Measurements from ENCODE around the gene GULP1.
"Not testable (repeated sequence)": the region's sequence is repeated elsewhere in the genome, so short reads cannot be mapped to it uniquely, and the experiment has no call there.

Gene GULP1

DNA sequence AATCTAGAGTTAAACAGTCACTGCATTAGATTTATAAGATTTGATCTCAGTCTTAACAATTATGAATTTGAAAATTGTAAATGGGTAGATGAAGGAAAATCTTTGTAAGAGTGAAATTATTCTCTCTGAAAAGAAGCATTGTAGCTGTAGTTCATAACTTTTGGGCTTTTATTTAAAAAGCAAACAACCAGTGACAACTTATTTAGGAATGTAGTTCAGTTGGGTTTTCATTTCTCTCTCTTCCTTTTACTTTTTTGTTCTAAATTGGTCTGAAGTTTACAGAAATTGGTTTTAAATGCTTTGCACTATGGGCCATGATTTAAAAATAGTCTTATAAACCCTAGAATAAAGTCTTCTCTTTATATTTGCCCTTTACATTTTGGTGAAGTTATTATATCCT, 296.6 kb downstream of the GULP1 start:
- in situ Hi-C loops (cut with MboI; ENCODE audit: low sequenced_read_pairs), result no loop called here

DNA sequence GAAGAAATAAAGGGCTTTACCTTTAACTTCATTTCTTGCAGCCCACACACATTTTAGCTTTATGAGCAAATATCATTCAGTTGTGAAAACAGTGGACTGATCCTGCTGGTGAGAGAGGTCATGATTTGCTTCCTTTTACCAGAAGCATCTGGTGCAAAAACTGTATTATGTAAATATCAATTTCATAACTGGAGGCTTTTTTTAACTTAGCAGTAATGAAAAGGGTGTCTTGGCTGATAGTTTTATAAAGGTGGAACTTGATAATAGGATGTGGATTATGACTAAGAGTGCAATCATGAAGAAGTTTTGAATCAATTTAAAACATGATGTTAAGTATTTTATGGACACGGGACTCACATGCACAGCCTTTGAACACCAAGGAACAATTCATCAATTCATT, 304.4 kb downstream of the GULP1 start:
- in situ Hi-C loops (cut with MboI; ENCODE audit: low sequenced_read_pairs), result no loop called here

DNA sequence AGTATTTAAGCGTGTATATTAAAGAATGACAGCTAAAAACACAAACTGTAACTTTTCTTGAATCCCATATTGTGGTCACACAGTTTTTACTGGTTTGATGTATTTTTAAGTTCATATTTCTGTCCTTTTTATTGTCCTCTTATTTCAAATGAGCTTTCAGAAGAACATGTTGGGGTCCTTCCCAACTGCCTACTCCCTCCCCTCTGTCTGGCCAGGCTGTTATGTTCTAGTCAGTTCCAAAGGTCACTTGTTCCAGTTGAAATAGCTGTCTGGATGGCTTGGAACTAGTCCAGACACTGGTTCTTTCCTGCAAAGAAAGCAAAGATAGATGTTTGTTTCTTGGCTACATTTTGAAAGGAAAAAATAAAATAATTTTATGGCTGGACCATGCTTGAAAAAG, 306.9 kb downstream of the GULP1 start:
- in situ Hi-C loops (cut with MboI; ENCODE audit: low sequenced_read_pairs), result no loop called here

DNA sequence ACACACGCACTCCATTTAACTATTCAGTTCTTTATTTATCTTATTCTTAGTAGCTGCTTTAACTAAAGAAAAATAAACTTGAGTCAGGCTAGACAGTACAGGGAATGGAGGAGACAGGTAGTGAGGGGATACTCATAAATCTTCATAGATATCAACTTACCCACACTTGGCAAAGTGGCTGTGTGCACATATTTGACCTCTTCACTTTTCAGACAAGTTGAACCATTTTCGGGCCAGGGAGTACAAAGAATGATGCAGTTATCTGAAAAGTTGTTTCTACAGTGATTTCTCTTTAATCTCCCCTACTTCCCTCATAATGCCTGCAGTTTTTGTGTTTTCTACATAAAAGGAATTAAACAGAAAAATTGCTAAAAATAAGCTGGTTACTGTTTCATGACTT, 307.5 kb downstream of the GULP1 start:
- in situ Hi-C loops (cut with MboI; ENCODE audit: low sequenced_read_pairs), result no loop called here

DNA sequence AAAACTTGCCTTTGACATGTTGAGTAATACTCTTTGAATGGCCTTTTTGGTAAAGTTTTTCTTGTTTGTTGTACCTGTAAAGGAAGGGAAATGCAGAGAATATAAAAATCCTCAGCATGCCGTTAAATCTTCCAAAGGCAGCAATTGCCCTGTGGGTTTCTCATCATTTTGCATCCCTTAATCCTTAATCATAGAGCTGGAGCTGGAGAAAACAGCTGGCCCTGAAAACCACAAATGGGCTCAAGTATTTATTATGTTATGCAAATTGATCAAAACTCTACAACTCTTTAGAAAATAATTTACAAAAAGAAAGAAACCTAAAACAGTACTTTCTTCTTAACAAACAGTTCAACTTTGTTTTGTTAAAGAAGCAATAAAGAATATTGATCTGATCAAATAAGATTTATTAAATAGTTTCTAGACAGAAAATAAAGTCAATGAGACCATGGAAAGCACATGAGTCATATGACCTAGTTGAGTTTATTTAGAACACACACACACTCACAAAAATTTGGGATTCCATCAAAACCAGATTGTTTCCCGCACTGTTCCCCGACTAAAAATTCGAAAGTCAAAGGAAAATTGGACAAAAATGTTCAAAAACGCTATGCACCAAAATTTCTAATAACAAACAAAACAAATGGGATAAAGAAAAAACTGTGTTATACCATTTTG, 309.0 kb downstream of the GULP1 start:
- in situ Hi-C loops (cut with MboI; ENCODE audit: low sequenced_read_pairs), result no loop called here

DNA sequence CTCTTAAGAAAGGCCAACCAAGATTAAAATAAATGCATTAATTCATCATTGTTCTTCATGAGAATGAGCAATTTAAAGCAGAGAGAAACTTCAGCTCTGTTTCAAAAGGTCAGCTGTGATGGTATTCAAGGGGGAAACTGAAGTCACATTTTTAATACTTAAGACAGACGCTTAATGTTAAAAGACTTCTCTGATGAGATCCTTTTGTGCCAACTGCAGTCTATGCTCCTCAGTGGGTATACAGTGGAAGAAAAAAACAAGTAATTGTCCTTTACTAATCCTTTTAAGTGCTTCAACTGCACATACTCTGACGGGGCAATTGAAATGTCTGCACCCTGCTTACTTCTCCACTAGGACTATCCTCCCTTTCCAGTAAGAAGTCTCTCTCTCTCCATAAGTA, 309.7 kb downstream of the GULP1 start:
- in situ Hi-C loops (cut with MboI; ENCODE audit: low sequenced_read_pairs), result no loop called here

DNA sequence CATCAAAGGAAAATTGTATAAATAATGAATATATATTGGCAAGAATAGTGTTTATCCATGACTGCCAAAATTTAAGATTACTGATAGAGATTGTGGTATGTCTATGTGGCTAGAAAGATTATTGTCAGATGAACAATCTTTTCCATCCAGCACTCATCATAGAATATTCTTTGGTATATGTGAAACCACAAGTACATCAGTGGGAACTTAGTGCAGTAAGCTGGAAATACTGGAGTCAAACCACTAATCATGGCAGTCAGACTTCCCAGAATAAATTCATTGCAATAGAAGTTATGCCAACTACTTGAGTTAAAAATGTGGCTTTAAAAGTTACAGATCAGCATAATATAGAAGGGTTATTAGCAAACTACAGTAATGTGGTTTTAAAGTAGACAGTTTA, 310.3 kb downstream of the GULP1 start:
- in situ Hi-C loops (cut with MboI; ENCODE audit: low sequenced_read_pairs), result no loop called here

DNA sequence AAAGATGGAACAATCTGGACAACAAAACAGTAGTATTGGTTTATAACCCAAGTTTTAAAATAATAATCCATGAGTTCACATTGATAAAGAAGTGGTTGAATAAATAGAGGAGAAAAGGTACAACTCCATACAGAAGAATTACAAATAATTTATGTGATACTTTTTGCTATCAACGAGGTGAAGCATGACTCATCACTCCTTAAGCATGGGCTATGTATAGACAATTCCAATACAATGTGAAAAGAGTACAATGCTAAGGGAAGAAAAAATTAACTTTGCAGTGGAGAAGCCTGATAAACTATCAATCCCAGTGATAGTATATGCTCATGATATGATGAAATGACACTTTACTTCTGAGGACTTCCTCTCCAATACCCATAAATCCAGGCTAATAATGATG, 312.9 kb downstream of the GULP1 start:
- in situ Hi-C loops (cut with MboI; ENCODE audit: low sequenced_read_pairs), result no loop called here

DNA sequence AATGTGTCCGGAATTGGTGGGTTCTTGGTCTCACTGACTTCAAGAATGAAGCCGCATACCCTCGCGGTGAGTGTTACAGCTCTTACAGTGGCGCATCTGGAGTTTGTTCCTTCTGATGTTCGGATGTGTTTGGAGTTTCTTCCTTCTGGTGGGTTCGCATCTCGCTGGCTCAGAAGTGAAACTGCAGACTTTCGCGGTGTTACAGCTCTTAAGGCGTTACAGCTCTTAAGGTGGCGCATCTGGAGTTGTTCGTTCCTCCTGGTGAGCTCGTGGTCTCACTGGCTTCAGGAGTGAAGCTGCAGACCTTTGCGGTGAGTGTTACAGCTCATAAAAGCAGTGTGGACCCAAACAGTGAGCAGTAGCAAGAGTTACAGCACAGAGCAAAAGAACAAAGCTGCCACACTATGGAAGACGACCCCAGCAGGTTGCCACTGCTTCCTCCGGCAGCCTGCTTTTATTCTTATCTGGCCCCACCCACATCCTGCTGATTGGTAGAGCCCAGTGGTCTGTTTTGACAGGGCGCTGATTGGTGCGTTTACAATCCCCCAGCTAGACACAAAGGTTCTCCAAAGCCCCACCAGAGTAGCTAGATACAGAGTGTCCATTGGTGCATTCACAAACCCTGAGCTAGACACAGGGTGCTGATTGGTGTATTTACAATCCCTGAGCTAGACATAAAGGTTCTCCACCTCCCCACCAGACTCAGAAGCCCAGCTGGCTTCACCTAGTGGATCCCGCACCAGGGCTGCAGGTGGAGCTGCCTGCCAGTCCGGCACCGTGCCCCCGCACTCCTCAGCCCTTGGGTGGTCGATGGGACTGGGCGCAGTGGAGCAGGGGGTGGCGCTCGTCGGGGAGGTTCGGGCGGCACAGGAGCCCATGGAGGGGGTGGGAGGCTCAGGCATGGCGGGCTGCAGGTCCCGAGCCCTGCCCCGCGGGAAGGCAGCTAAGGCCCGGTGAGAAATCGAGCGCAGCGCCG, 314.2 kb downstream of the GULP1 start:
- in situ Hi-C loops (cut with MboI; ENCODE audit: low sequenced_read_pairs), result not testable (repeated sequence)

DNA sequence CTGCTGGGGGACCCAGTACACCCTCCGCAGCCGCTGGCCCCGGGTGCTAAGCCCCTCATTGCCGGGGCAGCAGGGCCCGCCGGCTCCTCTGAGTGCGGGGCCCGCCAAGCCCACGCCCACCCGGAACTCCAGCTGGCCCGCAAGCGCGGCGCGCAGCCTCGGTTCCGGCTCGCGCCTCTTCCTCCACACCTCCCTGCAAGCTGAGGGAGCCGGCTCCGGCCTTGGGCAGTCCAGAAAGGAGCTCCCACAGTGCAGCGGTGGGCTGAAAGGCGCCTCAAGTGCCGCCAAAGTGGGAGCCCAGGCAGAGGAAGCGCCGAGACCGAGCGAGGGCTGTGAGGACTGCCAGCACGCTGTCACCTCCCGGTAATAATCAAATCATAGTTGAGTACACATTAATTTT, 314.9 kb downstream of the GULP1 start:
- in situ Hi-C loops (cut with MboI; ENCODE audit: low sequenced_read_pairs), result not testable (repeated sequence)

DNA sequence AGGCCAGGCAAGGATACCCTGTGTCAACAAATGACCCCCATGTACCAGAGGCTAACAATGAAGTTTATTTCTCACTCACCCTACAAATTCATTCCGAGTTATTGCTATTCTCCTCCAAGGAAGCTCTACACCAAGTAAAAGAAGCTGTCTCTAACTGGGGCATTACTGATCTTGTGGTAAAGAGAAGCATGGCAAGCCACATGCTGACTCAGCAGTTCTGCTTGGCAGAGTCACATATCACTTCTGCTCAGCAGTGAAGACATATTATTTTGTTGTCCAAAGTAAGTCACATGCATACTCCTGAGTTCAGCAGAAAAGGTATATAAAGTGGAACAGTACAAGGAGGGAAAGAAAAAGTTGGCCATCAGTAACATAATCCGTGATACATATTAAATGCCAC, 315.8 kb downstream of the GULP1 start:
- in situ Hi-C loops (cut with MboI; ENCODE audit: low sequenced_read_pairs), result no loop called here

DNA sequence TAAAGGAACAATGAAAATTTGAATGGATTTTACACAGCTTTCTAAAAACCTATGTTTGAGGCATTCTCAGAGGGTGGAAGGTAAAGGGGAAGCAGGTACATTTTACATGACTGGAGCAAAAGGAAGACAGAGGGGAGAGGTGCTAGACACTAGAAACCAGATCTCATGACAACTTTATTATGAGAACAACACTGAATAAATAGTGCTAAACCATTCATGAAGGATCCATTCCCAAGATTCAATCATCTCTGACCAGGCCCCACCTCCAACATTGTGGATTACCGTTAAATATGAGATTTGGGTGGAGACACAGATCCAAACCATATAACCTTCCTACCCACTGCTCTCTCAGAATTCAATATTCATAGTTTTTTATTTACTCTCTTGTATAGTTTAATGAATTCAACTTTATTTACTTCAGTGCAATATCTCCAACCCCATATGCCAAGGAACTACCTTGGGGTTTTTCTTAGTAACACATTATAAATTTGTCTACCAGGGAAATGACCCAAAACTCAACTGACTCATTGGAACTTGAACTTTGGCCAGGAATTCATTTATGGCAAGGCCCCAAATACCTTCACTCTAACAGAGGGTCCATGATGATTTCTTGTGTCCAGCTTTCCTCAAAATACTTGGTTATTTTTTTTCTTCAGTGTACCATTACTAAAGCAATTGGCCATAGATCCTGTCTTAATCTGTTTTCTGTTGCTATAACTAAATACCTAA, 317.8 kb downstream of the GULP1 start:
- in situ Hi-C loops (cut with MboI; ENCODE audit: low sequenced_read_pairs), result no loop called here

DNA sequence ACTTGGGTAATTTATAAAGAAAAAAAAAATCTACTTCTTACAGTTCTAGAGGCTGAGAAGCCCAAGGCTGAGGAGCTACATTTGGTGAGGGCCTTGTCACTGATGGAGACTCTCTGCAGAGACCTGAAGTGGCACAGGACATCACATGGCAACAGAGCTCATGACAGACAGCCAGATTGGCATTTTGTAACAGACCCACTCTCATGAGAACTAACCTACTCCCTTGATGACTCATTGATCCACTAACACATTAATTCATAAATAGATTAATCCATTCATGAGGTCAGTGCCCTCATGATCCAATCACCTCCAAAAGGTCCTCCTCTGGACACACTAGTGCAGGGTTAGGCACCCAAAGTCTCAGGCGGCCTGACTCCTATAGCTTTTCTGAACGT, 318.4 kb downstream of the GULP1 start:
- in situ Hi-C loops (cut with MboI; ENCODE audit: low sequenced_read_pairs), result no loop called here

DNA sequence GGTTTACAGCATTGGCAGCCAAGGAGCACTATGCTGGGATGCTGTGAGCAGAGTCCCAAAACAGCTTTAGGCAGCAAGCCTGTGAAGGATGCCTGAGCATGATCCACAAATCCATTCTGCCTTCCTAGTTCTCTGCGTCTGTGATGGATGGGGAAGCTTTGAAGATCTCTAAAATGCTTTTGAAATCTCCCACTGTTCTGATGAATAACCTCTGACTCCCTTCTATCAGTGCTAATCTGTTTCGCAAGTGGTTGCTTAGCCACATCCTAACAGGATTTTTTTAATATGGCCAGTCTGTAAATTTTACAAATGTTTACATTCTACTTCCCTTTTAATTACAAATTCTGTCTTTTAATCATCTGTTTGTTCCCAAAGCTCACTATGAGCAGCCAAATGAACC, 319.2 kb downstream of the GULP1 start:
- in situ Hi-C loops (cut with MboI; ENCODE audit: low sequenced_read_pairs), result no loop called here

DNA sequence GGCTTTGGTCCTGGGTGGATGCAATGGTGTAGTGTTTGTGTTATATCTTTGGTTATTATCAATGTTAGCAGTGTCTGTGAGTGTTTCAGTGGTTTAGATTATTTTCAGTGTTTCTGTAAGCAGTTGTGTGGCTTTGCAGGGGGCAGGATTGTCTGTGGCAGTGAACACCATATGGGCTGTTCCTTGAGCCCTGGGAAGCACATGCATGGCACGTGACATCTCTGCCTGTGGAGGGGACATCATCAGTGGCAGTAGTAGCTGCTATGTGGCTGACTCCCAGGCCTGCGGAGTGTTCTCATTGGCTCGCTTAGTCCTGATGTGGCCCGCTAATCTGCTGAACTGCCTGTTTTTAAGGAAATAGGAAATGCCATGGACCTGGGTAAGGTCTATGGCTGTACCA, 327.5 kb downstream of the GULP1 start:
- in situ Hi-C loops (cut with MboI; ENCODE audit: low sequenced_read_pairs), result no loop called here

DNA sequence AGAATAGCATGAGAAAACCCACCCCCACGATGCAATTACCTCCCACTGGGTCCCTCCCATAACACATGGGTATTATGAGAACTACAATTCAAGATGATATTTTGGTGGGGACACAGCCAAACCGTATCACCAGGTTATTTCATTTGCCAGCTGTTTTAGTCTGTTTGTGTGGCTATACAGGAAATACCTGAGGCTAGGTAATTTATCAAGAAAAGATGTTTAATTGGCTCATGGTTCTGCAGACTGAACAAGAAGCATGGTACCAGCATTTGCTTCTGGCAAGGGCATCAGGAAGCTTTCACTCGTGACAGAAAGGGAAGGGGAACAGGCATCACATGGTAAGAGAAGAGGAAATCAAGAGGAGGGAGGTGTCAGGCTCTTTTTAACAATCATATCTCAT, 329.2 kb downstream of the GULP1 start:
- in situ Hi-C loops (cut with MboI; ENCODE audit: low sequenced_read_pairs), result no loop called here

DNA sequence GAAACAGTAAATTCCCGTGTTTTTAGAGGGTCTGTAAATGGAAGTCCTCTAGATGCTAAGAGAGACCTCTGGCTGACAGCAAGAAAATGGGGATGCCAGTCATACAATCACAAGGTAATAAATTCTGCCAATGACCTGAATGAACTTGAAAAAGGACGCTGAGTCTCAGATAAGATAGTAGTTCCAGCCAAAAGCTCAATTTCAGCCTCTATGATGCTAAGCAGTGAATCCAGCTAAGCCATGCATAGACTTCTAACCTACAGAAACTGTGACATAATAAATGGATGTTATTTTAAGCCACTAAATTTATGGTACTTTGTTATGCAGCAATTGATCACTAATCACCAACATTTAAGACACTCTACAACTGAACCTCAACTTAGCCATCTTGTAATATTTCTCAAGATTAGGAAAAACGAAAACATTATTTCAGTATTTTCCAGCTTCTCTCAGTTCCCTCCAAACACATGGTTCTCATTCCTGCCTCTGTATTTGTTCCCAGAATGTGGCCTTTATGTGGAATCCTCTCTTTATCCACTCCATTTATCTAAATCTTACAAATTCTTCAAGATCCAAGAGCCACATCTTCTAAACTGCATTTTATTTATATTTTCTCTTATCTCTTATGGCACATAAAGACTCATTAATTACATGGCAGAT, 331.1 kb downstream of the GULP1 start:
- in situ Hi-C loops (cut with MboI; ENCODE audit: low sequenced_read_pairs), result no loop called here

DNA sequence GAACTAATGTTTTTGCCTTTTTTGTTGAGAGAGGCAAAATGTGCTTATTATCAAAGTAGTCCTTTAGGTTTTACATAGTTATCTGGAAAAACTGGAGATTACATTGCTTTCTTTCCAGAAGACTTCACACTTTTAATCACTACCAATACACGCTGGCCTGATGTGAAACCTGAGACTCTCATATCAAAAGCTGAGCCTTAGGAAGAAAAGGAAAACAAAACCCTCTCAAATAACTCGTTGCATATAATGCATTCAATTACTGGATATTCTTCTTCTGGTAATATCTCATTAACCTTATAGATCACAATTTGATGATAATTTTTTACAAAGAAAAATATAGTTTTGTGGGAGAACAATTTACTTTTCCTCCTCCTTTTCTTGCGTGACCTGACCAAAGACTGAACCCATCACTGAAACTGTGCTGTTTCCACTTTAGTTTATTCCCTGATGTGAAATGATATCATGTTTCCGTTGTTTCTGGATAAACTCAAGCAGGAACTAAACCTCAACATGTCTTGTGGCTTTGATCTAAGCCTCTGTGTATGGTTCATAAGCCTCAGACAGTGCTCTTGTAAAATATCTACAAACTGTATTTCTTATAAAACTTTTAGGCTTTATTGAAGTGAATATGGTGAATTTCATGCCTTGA, 332.4 kb downstream of the GULP1 start:
- in situ Hi-C loops (cut with MboI; ENCODE audit: low sequenced_read_pairs), result no loop called here

DNA sequence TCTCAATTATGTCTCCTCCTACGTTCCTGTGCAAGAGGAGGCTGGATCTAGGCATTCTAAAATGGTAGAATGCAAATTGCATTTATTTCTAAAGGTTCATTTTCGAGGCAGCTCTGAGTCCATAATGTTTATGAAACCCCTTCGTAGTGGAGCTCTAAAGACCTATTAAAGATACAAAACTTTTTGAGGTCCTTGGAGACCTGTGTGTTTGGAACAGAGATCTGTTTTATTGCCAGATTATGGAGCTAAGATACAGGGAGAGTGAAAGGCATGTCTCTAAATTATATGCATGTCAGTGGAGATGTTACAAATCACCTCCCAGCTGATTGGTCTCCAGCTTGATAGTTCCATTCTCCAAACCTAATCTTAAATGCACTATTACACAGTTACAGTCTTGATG, 335.8 kb downstream of the GULP1 start:
- in situ Hi-C loops (cut with MboI; ENCODE audit: low sequenced_read_pairs), result no loop called here

DNA sequence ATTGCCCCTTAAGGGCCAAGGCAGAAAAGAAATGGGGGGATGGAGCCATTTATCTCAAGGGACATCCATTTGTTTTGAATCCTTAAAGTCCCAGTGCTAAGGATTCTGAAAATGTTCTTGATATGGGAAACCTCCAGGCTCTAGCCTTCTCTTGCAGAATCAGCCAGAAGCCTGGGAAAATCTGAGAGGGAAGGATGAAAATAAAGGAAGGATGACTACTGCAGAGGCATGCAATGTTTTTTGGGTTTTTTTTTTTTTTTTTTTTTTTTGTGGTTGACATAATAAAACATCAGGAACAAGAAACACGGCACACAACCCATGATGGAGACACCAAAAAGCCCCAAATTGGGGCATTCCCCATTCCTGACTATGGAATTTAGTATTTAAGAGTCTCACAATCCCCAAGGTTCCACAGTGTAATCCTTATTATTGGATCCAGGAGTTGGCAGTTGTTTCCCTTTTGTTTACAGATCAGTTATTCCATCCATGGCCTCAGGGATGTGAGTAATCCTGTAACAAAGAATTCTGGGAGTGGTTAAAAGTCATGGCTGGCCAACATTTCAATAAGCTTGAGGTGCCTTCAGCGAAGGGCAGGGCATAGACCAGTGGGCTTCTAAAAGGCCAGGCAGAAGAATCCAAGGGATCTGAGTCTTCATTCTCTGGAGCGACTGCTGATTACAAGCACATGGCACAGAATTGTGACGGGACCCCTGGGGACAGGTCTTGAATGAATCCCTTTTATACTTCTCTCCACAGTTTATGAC, 337.5 kb downstream of the GULP1 start:
- in situ Hi-C loops (cut with MboI; ENCODE audit: low sequenced_read_pairs), result no loop called here

All from HL-60/S4 treated with phorbol 12-myristate 13-acetate at 8.2 ng/mL for 4 days and 3 days (cell line).